GM19043 (cell line): ENCODE results near the gene DHRSX.
"Not testable (repeated sequence)": the region's sequence is repeated elsewhere in the genome, so short reads cannot be mapped to it uniquely, and the experiment has no call there.

Experiments
- ATAC-seq: cut with Tn5 transposase; IDR thresholded peaks from one replicate; pipeline ENCODE4 v1.9.1; 2021; ENCODE audit warnings: low read depth; ENCODE audit not compliant: unreplicated experiment

Gene DHRSX

DNA sequence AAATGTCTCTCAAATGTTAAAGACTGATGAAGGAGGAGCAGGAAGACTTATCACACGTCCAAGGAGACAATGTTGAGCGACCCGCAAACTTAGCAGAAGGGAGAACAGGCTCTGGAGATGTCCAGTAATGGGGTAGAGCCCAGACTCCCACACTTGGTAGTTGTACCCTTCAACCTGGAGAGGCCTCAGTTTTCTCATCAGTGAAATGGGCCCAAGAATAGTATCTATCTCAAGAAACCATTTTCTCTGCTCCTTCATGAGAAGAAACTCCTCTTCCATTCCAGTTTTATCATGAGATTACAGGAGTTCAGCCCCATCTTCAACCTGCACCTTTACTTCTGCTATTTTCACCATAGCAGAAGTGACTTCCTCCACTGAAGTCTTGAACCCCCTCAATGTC is 169.9 kb downstream of the DHRSX start:
- ATAC-seq, result no peak

DNA sequence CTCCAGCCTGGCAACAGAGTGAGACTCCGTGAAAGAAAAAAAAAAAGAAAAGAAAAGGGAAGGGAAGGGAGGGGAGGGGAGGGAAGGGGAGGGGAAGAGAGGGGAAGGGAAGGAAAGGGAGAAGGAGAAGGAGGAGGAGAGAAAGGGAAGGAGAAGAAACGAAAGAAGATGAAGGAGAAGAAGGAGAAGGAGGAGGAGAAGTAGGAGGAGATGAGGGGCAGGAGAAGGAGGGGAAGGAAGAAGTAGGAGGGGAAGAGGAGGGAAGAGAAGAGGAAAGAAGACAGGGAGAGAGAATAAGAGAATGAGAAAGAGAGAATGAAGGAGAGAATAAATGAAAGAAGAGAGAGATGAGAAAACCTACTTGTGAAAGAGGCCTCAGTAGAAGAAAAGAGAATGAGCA is 170.3 kb downstream of the DHRSX start:
- no peak for ATAC-seq

DNA sequence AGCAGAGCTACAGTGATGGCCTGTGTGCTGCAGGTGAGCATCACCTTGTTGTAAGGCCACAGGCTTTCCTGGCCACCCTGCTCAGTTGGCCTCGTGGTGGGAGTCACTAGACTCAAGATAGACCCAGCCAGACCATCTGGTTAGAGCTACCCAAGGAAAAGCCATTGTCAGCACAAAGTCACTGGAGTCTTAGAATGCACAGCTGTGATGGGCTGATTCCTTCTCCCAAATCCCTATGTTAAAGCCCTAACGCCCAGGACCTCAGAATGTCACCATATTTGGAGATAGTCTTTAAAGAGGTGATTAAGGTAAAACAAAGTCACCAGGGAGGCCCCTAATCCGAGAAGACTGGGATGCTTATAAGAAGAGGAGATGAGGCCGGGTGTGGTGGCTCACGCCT is 173.4 kb downstream of the DHRSX start:
- ATAC-seq, result no peak

DNA sequence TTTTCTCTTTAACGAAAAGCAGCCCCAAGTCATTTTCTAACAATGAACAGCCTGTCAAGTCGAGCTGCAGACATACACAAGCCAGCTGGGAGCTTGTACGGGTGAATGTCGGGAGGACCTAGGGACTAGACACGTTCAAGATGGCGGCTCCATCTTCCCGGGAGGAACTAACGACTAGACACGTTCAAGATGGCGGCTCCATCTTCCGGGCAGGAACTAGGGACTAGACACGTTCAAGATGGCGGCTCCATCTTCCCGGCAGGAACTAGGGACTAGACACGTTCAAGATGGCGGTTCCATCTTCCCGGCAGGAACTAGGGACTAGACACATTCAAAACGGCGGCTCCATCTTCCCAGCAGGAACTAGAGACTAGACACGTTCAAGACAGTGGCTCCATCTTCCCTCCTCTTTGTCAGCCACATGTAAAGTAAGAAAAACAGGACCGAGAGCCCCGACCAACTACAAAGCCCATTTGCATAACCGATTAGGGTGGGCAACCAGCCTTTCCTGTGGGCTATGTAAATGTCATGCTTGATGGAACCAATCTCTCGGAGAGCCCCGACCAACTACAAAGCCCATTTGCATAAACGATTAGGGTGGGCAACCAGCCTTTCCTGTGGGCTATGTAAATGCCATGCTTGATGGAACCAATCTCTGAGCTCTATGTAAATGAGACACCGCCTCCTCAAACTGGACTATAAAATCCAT is 175.5 kb downstream of the DHRSX start:
- ATAC-seq, result no peak

DNA sequence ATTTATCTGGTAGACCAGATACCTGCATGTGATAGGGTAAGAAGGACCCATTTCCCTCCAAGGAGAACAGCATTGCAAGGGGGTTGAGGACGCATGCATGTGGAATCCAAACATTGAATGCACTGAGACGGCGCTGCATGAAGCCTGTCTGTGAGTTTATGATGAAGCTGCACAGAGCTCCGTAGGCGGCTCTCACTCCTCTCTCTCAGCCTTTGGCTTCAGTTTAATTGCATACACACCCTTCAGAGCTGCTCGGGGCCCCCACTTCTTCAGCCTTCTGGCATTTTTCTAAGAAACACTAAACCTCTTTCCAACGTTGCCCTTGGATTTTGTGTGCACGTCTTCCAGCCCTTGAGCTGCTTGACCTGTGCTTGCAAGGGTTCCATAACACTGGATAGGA is 176.6 kb downstream of the DHRSX start:
- no peak for ATAC-seq

DNA sequence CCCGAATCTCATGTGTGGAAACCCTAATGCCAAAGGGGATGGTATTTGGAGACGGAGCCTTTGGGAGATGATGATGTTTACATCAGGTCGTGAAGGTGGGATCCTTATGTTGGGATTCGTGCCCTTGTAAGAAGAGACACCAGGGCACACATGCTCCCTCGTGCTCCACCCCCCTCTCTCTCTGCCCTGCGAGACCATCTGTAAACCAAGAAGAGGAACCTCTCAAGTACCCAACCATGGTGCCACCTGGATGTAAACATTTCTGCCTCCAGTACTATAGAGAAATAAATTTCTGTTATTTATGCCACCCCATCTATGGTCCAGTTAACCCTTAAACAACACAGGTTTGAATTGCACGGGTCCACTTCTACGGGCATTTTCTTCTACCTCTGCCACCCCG is 179.4 kb downstream of the DHRSX start:
- ATAC-seq, result no peak

DNA sequence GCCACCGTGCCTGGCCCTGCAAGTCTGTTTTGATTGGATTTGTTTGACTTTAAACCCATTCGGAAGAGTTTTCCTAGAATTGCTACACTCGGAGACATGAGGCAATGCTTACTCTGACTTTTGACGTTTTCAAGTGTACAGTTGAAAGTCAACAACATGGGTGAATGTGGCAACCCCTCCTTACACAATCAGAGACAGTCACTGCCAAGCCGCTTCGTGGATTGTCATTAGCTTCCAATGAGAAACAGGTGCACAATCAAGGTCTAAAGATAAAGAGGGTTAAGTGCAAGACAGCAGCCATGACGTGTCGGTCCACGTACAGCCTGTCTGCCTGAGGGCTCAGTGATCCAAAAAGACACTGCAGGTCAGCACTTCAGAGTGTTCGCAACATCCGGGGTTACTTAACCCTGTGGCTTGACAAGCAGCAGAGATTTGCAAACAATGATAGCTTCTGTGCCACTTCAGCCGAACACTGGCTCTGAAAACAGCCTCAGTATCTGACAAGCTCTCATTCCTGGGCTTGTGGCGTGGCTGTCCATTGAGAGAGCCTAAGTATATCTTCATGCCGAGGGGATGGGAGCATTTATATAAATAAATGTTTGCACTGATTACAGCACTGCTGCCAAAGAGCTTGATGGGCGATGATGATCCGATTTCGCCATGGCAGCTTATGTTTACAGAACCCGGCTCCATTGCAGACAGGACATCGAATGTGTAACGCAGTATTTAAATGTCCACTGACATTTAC is 180.0 kb downstream of the DHRSX start:
- no peak for ATAC-seq

DNA sequence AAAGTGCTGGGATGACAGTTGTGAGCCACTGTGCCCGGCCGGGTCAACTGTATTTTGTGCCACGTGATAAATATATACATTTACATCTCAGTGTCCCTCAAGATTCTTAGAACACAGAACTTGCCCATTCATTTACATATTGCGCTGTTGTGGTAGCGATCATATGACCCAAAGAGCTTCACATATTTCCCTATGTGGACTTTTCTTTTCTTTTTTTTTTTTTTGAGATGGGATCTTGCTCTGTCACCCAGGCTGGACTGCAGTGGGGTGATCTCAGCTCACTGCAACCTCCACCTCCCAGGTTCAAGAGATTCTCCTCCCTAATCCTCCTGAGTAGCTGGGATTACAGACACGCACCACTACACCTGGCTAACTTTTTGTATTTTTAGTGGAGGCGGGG is 180.7 kb downstream of the DHRSX start:
- ATAC-seq, result no peak

DNA sequence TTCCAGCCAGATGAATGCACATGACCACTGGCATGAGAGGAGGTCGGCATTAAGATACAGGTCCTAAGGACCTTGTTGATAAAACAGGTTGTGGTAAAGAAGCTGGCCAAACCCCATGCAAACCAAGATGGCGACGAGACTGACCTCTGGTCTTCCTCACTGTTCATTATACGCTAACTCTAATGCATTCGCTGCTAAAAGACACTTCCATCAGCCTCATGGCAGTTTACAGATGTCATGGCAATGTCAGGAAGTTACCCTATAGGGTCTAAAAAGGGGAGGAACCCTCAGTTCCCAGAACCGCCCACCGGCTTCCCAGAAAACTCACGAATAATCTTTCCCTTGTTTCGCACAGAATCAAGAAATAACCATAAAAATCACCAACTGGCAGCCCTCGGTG is 182.4 kb downstream of the DHRSX start:
- no peak for ATAC-seq

DNA sequence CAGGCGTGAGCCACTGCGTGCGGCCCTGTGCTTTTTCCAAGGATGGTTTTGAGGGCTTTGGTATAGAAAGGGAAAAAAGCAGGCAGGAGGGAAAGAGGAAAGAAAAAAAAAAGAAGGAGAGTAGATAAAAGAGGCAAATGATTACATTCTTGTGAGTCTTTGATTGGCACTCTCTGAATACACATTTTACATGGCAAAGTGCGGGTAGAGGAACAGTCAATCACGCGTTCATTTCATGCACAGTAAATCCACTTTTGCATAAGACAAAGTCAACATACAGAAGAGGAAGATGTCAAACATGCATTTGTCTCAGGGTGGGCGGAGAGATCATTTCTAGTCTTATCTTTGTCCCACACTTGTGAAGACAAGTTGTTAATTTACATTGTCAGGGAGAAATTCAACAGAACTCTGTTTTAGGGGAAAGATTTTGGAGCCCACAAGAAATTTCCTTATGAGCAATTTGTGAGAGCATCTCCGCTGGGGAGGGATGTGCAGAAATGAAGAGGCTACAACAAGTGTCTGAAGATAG is 183.2 kb downstream of the DHRSX start:
- ATAC-seq, result no peak

DNA sequence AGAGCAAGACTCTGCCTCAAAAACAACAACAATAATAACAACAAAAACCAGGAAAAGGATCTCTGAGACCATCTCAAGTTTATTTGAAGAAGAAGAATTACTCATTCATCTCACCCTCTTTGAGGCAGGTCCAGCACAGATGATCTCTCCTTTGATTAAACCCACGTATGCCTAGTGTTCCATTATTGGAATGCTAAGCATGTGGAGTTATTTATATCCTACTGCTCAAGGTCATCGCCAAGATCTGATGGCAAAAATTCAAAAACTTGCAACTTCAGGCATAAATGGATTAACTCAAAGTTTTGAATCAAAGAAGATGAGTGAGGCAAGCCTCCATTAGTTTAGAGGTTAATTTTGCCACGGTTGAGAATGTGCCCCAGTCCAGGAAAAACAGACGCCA is 184.2 kb downstream of the DHRSX start:
- ATAC-seq, result no peak

DNA sequence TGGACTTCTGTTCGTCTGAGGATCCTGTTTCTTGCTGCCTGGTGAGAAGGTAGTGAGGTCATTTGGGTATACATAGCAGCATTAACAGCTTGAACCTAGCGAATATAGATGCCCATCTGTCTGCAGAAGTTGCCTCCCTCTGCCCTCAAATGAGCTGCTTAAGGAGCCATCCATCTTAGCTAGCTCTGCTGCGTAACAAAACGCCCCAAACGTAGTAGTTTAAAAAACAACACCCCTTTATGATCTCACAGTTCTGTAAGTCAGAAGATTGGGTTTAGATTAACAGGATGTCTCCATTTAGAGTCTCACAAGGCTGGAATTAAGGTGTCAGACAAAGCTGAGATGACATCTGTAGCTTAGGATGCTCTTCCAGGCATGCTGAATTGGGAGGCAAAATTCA is 185.3 kb downstream of the DHRSX start:
- no peak for ATAC-seq

DNA sequence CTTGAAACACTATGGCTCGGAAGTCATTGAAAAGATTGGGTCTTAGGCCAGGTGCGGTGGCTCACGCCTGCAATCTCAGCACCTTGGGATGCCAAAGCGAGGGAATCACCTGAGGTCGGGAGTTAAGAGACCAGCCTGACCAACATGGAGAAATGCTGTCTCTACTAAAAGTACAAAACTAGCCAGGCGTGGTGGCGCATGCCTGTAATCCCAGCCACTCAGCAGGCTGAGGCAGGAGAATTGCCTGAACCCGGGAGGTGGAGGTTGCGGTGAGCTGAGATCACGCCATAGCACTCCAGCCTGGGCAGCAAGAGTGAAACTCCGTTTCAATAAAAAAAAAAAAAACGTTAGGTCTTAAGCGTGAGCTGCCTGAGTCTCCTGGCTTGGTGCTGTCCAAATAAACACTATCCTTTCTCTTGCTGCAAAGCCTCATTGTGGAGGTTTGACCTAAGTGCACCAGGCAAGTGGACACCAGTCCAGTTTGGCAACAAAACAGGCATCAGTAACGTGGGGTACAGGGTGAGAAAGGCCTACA is 185.9 kb downstream of the DHRSX start:
- no peak for ATAC-seq

DNA sequence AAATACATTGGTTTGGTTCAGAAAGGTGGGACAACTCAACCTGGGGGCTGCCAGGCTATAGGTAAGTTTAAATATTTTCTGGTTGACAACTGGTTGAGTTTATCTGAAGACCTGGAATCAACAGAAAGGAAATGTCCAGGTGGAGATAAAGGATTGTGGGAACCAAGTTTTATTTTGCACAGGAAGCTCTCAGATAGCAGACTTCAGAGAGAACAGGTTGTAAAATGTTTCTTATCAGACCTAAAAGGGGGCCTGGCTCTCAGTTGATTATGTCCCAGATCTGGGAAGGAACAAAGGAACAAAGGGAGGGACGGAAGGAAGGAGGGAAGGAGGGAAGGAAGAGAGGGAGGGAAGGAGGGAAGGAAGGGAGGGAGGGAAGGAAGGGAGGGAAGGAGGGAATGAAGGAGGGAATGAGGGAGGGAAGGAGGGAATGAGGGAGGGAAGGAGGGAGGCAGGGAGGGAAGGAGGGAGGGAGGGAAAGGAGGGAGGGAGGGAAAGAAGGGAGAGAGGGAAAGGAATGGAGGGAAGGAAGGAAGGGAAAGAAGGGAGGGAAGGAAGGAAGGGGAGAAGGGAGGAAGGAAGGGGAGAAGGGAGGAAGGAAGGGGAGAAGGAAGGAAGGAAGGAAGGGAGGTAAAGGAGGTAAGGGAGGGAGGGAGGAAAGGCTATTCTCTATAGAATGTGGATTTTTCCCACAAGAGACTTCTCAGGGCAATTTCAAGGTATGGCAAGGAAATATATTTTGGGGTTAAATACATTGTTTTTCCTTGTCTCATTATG is 186.7 kb downstream of the DHRSX start:
- ATAC-seq, result no peak

DNA sequence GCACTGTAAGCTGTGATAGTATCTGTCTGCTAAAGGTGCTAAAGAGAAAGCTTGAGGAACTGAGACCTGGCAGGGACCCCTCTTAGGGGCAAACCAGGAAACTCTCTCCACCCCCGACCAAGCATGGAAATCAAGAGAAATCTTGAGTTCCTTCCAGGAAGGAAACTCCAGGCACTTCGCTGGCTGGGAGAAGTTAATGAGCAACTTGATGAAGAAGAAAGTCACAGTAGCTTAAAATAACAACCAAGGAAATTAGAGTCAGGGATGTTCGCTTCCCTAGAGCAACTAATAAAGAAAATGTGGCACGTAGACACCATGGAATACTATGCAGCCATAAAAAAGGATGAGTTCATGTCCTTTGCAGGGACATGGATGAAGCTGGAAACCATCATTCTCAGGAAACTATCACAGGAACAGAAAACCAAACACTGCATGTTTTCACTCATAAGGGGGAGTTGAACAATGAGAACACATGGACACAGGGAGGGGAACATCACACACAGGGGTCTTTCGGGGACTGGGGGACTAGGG is 188.7 kb downstream of the DHRSX start:
- ATAC-seq, result not testable (repeated sequence)

DNA sequence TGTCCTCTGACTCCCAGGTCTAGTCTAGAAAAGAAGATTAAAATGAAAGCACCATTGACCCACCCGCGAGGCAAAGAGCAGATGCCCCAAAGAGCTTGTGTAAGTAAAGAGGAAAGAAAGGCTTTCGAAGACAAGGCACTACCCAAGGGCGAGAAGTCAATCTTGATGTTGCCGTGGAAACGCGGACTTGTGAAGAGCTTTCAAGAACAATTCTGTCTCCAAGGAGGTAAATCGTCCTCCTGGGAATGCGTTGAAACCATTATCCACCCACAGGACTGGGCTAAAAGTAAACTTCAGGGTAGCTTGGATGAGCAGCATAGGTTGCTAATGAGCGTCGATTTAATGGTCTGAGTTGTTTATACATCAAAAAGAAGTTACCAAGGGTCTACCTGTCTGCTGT is 189.3 kb downstream of the DHRSX start:
- ATAC-seq, result no peak

DNA sequence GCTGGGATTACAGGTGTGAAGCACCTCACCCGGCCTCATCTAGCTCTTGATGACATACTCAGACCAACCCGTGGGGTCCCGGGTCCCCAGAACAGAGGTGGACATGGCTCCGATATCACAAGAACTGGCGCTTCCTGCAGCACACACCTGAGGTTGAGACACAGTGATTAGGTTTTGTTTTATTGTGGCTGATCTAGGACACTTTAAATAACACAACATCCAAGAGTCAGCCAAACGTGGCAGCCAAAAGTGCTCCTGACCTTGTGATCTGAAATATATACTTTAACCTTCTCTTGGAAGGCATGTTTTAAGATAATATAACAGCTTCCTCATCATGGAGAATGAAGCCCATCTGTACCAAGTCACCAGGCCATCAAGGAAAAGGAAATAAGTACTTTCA is 198.9 kb downstream of the DHRSX start:
- ATAC-seq, result no peak

DNA sequence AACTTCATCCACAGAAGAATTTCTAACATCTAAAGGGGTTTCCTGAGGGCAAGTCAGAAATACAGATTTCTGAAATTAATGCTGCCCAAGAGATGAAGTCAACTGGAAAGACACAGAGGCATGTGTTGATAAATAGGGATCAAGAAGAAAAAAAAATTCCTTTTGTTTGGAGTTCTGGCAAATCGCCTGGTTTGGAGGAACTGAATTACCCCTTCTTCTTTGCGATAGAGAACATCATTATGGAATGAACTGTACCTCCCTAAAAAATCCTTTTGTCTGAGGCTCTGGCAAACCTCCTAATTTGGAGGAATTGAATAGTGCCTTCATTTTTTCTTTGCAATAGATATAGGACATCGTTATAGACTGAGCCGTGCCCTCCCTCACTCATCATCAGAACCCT is 200.9 kb downstream of the DHRSX start:
- no peak for ATAC-seq

DNA sequence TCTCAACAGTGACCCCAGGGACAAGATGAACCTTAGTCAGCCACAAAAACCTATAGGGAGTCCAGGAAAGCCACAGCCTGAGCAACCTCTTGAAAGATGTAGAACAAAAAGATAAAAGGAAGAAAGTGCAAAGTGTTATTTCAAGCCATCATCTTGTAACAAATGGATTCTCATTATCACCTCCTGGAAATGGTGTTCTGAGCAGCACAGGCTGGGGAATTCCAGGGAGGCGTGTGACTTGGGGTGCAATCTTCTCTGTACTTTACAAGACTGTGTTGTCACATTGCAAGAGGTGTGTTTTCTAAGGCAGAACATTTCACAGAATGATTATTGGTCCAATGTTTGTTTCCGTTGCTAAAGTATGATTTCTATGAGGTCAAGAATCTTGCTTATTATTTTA is 214.0 kb downstream of the DHRSX start:
- ATAC-seq, result no peak

DNA sequence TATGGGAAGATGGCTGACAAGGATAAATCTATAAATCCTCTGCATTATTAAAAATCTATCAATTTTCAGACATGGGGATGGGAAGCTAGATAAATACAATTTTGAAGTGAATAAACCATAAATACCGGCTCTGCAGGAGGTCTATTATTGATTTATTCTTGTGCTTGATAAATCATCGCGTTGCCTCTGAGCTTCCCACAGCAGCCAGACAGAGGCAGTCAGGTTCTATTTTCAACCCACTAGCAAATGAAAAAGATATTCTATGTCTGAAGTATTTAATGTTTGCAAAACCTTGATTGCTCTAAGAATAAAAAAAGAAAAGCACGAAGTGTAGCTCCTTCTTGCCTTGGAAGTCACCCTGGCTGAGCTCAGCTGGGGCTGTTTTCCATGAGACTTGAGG is 216.2 kb downstream of the DHRSX start:
- ATAC-seq, result no peak

DNA sequence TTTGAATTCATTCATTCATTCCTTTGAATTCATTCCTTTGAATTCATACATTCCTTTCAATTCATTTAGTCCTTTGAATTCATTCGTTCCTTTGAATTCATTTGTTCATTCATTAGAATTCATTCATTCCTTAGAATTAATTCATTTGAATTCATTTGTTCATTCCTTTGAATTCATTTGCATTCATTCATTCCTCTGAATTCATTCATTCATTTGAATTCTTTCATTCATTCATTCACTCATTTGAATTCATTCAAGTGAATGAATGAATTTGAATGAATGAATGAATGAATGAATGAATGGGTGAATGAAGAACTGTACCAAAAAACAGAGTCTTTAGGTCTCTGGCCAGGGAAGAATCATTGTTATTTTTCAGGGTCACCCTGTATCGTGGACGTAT is 216.6 kb downstream of the DHRSX start:
- ATAC-seq, result no peak
